Pancreas (tissue), 10 donors: ENCODE measurements around the gene SLC1A5. TPM values are rescaled to one million over a fixed set of nuclear protein-coding genes. Genes with fewer than 3 reads are reported as not detected.

Experiments
- ATAC-seq, 4 donors: fragments of 200-7000 bp; cut with Tn5 transposase; one replicate each; pipeline versions ENCODE4 v1.8.0 to v1.9.1; 2020; ENCODE audit warnings: mild to moderate bottlenecking in 4 of 4, moderate library complexity in 4 of 4
- DNase-seq, 6 donors: peaks; one replicate each; pipeline ENCODE4 v3.0.0-alpha.2; 2020
- FAIRE-seq: peaks from 2 replicates; lab custom pipeline; 2012; peaks lifted over from hg19 to GRCh38; lab: Jason Lieb, UNC
- H3K27ac ChIP-seq, 4 donors: fragments of 200-600 bp; sonication (generic); 1 replicate in 3 of 4; 2 replicates in 1 of 4; pipeline versions ENCODE4 v1.5.0 to v1.8.0; 2020
- H3K27me3 ChIP-seq, 4 donors: fragments of 200-600 bp; one replicate each; pipeline ENCODE4 v1.8.0; 2021
- H3K36me3 ChIP-seq, 3 donors: fragments of 200-600 bp; sonication (generic) in 1 of 3; one replicate each; pipeline versions ENCODE4 v1.5.0 to v1.8.0; 2020 to 2021
- H3K4me1 ChIP-seq, 3 donors: fragments of 200-600 bp; one replicate each; pipeline ENCODE4 v1.8.0; 2021
- H3K4me3 ChIP-seq, 4 donors: fragments of 200-600 bp; sonication (generic) in 2 of 4; one replicate each; pipeline versions ENCODE4 v1.5.0 to v1.8.0; 2020 to 2021
- H3K9me3 ChIP-seq, 4 donors: fragments of 200-600 bp; one replicate each; pipeline ENCODE4 v1.8.0; 2021
- CTCF ChIP-seq, 4 donors: fragments of 200-600 bp; sonication (generic) in 3 of 4; IDR thresholded peaks; one replicate each; pipeline versions ENCODE4 v1.5.0 to v1.8.0; 2021; ENCODE audit warnings: antibody characterized with exemption in 4 of 4
- WGBS, 2 donors: extraction: QIAGEN DNeasy Blood & Tissue Kit; methylation state at CpG; one replicate each; pipeline ENCODE4 v1.1.7; 2013; 5-methylcytosine and 5-hydroxymethylcytosine counted together
- intact Hi-C, 3 donors: fragments of 100-400 bp; cut with DNase I; formaldehyde crosslinking; loops; one replicate each; pipeline versions ENCODE4 v1.11.1 to v1.14.2; 2022
- polyA plus RNA-seq, 2 donors: library from polyadenylated mRNA; stranded (reverse); fragments of 200-250 nt; gene quantifications; one replicate each; pipeline ENCODE4 v1.2.3, GENCODE V29; 2013
- total RNA-seq, 6 donors: library from RNA; stranded (reverse); fragmentation: NEBNext Ultra II Directional in 4 of 6; extraction: Animal tissue kit (Norgen Biotek cat#: 25700) in 4 of 6; gene quantifications; one replicate each; pipeline versions ENCODE4 v1.2.1 to v1.2.4, GENCODE V29; 2021 to 2023
- donor health status: healthy with polysubstance abuse.
- donor health status: DM: no; HTN: no; CAD: no; lungs with moderate emphysema.
- donor health status: DM: no; HTN: no; CAD: no.
- donor health status: control.
- donor health status: control.
- donor health status: Bipolar disorder and iron deficiency.
- donor health status: DM: yes; HTN: yes; CAD: no.
- donor health status: DM: no; HTN: no; CAD: no.
- donor health status: DM: no; HTN: no; CAD: no.
- donor health status: DM: yes; HTN: yes; CAD: no.

SLC1A5 gene
- total and polyA plus RNA-seq, 8 donors = 8.6 to 148 (median 14.7) TPM

DNA sequence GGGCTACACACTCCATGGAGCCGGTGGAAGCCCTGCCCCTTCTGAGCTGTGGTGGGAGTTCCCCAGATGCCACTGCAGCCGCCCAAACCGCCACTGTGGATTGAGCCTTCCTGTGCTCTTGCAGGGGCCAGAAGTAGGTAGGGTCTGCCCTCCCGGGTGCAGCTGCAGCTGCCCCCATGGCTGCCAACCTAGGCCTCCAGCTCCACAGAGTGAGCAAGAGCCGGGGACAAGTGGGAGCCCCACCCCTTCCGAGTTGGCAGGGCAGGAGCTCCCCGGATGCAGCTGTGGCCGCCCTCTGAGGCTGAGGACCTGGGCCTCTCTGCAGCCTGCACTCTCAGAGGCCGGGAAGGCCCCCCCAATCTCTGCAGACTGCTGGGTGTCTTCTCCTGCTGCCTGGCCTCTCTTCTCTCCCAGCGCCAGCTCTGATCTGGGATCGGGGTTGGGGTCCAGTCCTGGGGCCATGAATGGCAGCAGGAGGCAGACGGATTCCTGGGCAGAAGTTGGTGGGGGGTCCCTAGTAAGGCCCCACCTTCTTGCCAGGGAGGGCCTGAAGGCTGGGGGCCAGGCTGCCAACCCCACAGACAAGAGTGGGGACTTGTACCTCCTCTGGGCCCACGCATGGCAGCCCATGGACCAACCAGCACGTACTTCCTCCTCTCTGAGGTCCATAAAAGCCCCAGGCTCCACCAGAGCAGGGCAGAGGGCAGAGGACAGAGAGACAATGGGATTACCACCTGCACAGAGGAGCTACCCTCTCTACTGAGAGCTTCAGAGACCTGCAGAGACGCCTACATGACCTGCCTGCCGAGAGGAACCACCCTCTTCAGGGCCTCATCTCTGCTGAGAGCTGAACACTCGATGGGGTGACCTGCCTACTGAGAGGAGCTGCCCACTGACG lies 33.4 kb upstream of the SLC1A5 start:
- Histone ChIP-seq H3K9me3 (no peaks in the 10 kb centered on the region), H3K4me1 (no peaks in the 10 kb centered on the region), H3K27ac (no peak overlapping the region), H3K27me3 (no peaks in the 10 kb centered on the region), H3K4me3 (no peak overlapping the region), H3K36me3 (no peaks in the 10 kb centered on the region)
- TF ChIP-seq CTCF (IDR thresholded peaks at IDR 0.05) = no peak
- 76 to 84% methylated on average over 17 to 18 of the region's 18 CpGs for WGBS, 2 donors
- ATAC-seq (peak in 2 of 4 donors; percentile 19 to 56), DNase-seq (peak in 1 of 6 donors; percentile 52), FAIRE-seq (no peak)
- intact Hi-C loops = no loop called here

GRCh38 chr19:46818812-46819211 lies 30.4 kb upstream of the SLC1A5 start:
- H3K36me3 ChIP-seq = no peaks in the 10 kb centered on the region
- no peak overlapping the region for H3K27ac ChIP-seq
- no peaks in the 10 kb centered on the region for H3K4me1 ChIP-seq
- ATAC-seq = no peak
- no peaks in the 10 kb centered on the region for H3K9me3 ChIP-seq
- intact Hi-C loops = no loop called here
- DNase-seq = no peak
- FAIRE-seq = no peak
- no peak overlapping the region for H3K4me3 ChIP-seq
- TF ChIP-seq CTCF (IDR thresholded peaks at IDR 0.05) = no peak
- H3K27me3 ChIP-seq = no peaks in the 10 kb centered on the region
- WGBS, 2 donors = 82 to 89% methylated on average over 2 of the region's 2 CpGs

DNA sequence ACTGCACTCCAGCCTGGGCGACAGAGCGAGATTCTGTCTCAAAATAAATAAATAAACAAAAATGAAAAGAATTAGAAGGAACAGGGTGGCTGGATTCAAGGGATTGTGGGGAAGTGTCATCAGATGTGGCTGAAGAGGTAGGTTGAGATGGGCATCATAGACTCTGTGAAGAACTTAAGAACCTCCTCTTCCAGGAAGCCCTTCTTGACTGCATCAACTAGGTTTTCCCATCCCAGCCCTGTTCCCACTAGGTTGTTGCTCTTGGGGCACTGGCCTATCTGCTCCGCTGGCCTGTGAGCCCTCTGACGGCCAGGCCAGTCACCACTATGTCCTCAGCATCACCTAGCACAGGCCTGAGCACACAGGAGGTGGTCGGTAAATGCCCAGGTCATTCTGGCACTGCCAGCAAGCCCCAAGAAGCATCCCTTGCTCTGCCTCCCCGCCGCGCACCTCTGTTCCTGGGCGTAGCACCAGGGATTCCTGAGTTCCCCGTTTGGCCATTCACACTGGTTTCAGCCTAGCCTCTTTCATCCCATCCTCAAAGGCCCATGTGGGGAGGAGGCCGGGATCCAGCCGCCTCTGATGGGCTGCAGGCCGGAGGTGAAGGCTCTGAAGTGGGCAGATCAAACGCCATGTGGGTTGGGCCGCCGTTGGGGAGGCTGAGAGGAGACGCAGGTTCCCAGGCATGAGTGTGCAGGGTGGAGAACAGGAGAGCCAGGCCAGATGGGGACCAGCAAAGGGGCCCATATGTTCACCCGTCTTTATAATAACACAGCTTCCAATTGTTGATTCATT lies 27.6 kb upstream of the SLC1A5 start:
- H3K4me3 ChIP-seq = no peak overlapping the region
- TF ChIP-seq CTCF (IDR thresholded peaks at IDR 0.05) = no peak
- H3K27ac ChIP-seq = no peak overlapping the region
- H3K4me1 ChIP-seq = no peaks in the 10 kb centered on the region
- H3K27me3 ChIP-seq = no peaks in the 10 kb centered on the region
- FAIRE-seq (no peak), ATAC-seq (no peak), DNase-seq (no peak)
- WGBS, 2 donors = 72 to 82% methylated on average over 18 of the region's 18 CpGs
- H3K9me3 ChIP-seq = no peaks in the 10 kb centered on the region
- no peaks in the 10 kb centered on the region for H3K36me3 ChIP-seq
- intact Hi-C loops = no loop called here

DNA sequence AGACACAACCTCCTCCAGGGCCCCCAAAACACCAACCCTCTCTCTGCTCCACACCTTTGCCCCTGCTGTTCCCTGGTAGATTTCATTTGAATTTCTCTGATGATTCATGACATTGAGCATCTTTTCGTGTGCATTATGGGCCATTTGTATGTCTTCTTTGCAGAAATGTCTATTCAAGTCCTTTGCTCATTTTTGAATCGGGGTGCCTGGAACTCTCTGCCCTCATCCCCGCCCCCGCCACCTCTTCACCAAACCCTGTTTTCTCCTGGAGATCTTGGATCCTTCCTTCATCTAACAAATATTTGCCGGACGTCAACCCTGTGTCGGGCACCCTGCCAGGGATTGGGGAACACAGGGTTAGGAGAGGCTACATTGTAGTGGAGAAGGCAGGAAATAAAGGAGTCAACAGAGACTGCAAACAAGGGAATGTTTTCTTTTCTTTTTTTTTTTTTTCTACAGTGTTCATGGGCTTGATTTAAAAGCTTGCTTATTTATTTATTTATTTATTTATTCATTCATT lies 25.5 kb upstream of the SLC1A5 start:
- no peak overlapping the region for H3K27ac ChIP-seq
- intact Hi-C loops = no loop called here
- ATAC-seq (peak; percentile 54 to 88 (median 70)), FAIRE-seq (no peak), DNase-seq (peak in 5 of 6 donors; percentile 49 to 89 (median 76))
- H3K4me3 ChIP-seq = no peak overlapping the region
- H3K4me1 ChIP-seq = no peaks in the 10 kb centered on the region
- no peaks in the 10 kb centered on the region for H3K36me3 ChIP-seq
- H3K9me3 ChIP-seq = no peaks in the 10 kb centered on the region
- WGBS, 2 donors = 17 to 18% methylated on average over 7 of the region's 7 CpGs
- H3K27me3 ChIP-seq = no peaks in the 10 kb centered on the region
- TF ChIP-seq CTCF (IDR thresholded peaks at IDR 0.05) = no peak
